ENCODE data around the gene GLIS1.

GLIS1 gene

GRCh38 chr1:53639996-53640700 lies 98.8 kb downstream of the GLIS1 start:
- no peak overlapping the region for H3K4me3 ChIP-seq (replicated peaks; ENCODE audit: low read depth, low read length)
- no peak for DNase-seq (ENCODE audit: extremely low read depth, low read depth)
- TF ChIP-seq CTCF (IDR thresholded peaks at IDR 0.05; ENCODE audit: low read depth, low read length, missing control alignments): no peak

- no peak for TF ChIP-seq CTCF (IDR thresholded peaks at IDR 0.05; ENCODE audit: low read depth, low read length, missing control alignments)
- no peak for DNase-seq (ENCODE audit: extremely low read depth, low read depth)
- no peak overlapping the region for H3K4me3 ChIP-seq (replicated peaks; ENCODE audit: low read depth, low read length)
Measured at GRCh38 chr1:53639251-53639763, 99.7 kb downstream of the GLIS1 start.

- DNase-seq (ENCODE audit: extremely low read depth, low read depth): no peak
- no peak overlapping the region for H3K4me3 ChIP-seq (replicated peaks; ENCODE audit: low read depth, low read length)
- TF ChIP-seq CTCF (IDR thresholded peaks at IDR 0.05; ENCODE audit: low read depth, low read length, missing control alignments): no peak
Measured at GRCh38 chr1:53638360-53639035, 100.5 kb downstream of the GLIS1 start.

- no peak for TF ChIP-seq CTCF (IDR thresholded peaks at IDR 0.05; ENCODE audit: low read depth, low read length, missing control alignments)
- H3K4me3 ChIP-seq (replicated peaks; ENCODE audit: low read depth, low read length): no peak overlapping the region
- no peak for DNase-seq (ENCODE audit: extremely low read depth, low read depth)
Measured at GRCh38 chr1:53637511-53638359, 101.2 kb downstream of the GLIS1 start.

GRCh38 chr1:53636621-53637171 lies 102.3 kb downstream of the GLIS1 start:
- no peak for DNase-seq (ENCODE audit: extremely low read depth, low read depth)
- no peak for TF ChIP-seq CTCF (IDR thresholded peaks at IDR 0.05; ENCODE audit: low read depth, low read length, missing control alignments)
- no peak overlapping the region for H3K4me3 ChIP-seq (replicated peaks; ENCODE audit: low read depth, low read length)

GRCh38 chr1:53634571-53634979 lies 104.4 kb downstream of the GLIS1 start:
- no peak for TF ChIP-seq CTCF (IDR thresholded peaks at IDR 0.05; ENCODE audit: low read depth, low read length, missing control alignments)
- H3K4me3 ChIP-seq (replicated peaks; ENCODE audit: low read depth, low read length): no peak overlapping the region
- no peak for DNase-seq (ENCODE audit: extremely low read depth, low read depth)

All from HFF-Myc (cell line).